GM21528 (cell line): ENCODE data around the gene MAMDC4.
A peak's percentile ranks its signal among the peaks of the same experiment; 100 is the strongest.
"Not testable (repeated sequence)": the region's sequence is repeated elsewhere in the genome, so short reads cannot be mapped to it uniquely, and the experiment has no call there.

Experiments
- ATAC-seq: cut with Tn5 transposase; IDR thresholded peaks from one replicate; pipeline ENCODE4 v1.9.1; 2021; ENCODE audit warnings: mild to moderate bottlenecking, moderate library complexity; ENCODE audit not compliant: unreplicated experiment, low FRiP score

MAMDC4 gene

DNA sequence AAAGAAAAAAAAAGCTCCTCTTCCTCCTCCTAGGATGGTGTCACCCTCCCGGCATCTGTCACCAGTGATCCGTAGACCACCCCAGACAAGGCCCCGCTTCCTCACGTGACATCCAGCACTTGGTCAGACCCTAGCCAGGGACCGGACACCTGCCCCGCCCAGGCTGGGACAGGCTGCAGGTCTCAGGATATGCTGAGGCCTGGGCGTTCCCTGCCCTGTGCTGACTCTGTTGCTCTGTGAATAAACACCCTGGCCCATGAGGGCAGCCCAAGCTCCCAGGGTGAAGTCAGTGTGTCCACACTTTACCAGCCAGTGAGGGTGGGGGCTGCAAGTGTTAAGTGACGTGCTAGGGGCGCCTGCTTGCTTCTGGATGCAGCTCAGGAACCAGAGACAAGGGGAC, 8.4 kb downstream of the MAMDC4 start:
- ATAC-seq: no peak

DNA sequence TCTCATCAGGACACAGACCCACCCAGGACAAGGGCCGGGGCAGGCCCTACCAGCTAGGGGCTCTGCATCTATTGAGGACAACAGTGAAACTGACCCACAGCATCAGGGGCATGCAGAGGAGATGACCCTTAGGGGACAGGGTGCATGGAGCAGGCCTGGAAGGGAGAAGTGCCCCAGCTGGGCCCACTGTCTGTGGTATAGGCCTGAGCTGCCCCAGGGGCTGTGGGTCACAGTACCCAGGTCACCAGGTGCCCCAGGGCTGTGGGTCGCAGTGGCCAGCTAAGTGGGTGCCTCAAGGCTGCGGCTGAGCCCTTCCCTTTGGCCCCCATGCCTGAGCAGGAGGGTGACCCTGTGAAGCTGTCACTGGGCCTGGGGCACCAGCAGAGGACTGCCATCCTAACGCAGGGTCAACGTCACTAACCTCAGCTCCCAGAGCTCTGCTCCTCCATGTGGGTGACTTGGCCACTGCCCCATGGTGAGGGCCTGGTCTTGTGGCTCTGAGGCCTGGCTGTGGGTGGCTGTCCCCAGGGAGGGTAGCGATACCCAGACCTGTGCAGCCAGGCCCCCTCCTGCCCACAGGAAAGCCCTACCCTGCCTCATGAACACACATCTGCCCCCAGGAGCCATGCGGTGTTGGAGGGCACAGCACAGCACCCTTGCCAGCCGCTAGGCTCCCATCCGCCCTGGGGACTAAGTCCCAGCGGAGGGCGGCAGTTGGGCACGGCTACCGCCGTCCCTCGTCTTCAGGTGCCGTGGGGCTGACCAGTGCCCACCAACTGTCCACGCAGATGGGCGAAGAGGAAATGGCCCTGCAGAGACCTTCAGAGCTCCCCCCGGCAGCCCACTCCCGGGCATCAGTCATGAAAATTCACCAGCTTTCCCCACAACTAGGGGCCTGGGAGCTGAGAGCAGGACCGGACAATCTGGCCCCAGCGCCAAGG, 9.1 kb downstream of the MAMDC4 start:
- ATAC-seq: no peak

DNA sequence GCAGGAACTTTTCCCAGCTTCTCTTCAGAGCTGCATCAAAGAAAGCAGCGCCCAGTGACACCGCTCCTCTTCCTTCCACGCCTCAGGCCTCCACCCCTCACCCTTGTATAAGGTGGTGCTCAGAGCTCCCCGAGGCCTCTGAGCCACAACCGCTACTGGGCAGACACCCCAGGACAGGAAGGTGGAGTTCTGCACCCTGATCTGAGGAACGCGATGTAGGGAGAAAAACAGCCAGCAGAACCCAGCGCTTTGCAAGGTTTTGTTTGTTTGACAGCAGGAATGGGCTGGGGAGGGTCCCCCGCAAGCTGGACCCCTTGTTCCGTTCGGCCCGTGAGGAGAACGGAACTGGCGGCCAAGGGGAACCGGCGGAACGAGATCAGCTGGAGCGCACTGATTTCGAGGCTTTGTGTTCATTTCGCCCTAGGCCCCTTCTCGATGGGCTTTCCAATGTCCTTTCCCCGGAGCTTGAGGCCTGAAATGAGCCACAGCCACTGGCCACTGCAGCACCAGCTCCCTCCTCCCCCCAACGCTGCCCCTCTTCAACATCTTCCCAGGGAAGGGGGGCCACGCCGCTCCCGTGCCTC, 9.8 kb downstream of the MAMDC4 start:
- ATAC-seq: no peak

DNA sequence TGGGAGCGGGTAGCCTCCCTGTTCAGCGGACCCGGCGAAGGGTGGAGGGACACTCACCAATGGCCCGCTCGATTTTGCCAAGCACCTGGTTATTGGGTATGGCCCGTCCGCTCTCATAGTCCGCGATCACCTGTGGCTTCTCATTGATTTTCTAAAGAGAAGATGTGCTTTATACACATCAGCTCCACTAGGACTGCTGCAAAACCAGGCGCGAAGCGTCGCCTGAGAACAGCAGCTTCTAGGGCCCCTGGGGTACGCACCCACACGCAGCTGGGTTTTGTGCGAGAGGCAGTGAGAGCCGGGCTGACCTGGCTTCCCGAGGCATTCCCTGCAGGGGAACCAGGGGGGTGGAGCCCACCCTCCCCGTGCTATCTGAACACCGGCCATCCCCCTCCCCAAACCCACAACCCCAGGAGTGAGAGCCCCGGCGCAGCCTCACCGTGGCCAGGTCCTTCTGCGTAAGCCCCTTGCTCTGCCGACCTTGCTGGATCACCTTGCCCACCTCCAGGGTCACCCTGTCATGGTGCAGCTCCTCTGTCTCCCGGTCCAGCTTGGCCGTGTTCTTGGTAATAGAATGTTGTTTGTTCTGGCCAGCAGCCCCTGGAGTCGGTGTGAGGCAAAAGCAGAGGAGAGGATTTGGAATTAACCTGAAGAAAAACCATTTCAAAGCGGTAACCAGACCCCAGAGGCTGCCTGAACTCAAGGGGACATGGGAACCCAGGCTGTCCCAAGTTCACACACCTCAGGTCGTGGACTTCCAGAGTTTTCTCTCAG, 10.9 kb downstream of the MAMDC4 start:
- no peak for ATAC-seq

DNA sequence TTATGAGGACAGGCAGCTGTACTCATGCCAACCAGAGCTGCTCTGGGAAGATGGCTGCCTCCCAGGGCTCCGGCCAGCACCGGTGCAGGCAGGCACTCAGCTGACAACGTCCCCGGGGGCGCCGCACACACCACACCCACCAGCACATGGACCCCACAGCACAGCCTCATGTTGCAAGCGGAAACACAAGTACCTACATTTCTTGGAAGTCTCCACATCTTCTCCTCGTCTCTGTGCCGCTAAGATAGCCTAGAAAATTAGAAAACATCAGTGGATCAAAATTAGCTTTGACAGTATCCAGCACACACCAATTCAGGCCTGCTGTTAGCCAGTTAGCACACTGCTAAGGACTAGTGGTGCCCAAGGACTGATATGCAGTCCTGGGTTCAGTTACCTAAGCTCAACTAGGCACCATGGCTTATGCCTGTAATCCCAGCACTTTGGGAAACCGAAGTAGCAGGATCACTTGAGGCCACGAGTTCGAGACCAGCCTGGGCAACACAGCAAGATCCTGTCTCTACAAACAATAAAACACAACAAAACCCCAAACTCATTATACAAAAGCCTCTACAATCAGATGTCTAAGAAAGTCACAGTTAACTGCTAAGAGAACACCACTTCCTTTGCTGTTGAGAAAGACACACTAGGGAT, 11.6 kb downstream of the MAMDC4 start:
- no peak for ATAC-seq

DNA sequence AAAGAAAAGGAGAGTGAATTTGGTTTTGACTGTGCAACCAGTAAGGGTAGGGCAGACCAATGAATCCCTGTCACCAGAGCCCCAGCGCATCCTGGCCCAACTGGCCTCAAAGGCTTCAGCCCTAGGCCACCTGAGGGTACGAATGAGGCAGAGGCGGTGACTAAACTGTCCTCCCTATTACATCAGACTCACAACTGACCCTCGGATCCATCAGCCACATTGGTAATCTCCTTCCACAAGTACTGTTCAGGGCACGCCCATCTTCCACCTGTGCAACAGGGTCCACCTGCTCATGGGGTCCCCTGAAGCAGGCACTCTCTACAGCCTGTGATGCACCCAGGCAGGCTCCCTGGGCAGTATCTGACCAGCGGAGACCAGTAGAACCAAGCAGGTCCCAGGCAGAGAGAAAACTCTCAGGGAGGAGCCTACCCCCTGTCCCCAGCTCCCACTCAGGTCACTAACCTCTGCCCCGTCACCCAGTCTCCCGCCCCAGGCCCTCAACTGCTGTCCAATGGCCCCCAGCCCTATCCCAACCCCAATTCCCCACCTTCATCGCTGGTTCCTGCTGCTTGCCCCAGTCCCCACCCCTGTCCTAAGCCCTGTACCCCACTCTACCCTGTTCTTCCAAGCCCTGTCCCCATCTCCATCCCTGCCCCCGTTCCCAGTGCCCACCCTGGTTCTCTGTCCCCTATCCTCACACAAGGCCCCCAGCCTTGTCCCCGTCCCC, 13.1 kb downstream of the MAMDC4 start:
- ATAC-seq: no peak

DNA sequence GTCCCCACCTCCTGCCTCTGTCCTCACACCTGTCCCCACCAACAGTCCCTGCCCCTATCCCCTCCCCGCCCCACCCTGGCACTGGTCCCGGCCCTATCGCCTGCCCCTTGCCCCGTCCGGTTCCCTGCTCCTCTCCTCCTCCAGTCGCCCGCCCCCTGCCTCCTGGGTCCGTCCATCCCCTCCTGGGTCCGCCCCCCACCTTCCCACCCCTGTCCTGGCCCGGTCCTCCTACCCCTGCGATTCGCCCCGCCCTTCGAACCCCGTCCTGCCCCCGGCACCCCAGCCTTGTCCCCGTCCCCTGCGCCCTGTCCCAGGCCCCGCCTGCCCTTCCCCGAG, 13.6 kb downstream of the MAMDC4 start:
- ATAC-seq: no peak

DNA sequence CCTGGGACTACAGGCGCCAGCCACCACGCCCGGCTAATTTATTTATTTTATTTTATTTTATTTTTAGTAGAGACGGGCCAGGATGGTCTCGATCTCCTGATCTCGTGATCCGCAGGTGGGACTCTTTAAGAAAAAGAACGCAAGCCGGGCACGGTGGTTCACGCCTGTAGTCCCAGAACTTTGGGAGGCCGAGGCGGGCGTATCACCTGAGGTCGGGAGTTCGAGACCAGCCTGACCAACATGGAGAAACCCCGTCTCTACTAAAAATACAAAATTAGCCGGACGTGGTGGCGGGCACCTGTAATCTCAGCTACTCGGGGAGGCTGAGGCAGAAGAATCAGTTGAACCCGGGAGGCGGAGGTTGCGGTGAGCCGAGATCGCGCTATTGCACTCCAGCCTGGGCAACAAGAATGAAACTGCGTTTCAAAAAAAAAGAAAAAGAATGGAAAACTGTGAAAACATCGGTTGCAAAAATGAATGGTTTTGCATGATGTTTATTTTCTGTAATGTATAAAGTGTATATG, 14.8 kb downstream of the MAMDC4 start:
- not testable (repeated sequence) for ATAC-seq

DNA sequence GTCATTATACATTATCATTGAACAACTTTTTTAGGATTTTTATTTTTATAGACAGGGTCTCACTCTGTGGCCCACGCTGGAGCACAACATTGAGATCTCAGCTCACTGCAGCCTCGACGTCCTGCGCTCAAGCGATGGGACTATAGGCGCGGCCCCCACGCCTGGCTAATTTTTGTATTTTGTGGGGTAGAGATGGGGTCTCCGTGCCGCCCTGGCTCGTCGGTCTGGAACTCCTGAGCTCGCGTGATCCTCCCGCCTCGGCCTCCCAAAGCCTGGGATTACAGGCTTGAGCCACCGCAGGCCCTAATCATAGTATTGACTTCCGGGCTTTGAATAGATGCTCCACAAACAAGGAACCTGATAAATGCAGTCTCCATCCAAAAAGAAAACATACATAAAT, 15.3 kb downstream of the MAMDC4 start:
- no peak for ATAC-seq

DNA sequence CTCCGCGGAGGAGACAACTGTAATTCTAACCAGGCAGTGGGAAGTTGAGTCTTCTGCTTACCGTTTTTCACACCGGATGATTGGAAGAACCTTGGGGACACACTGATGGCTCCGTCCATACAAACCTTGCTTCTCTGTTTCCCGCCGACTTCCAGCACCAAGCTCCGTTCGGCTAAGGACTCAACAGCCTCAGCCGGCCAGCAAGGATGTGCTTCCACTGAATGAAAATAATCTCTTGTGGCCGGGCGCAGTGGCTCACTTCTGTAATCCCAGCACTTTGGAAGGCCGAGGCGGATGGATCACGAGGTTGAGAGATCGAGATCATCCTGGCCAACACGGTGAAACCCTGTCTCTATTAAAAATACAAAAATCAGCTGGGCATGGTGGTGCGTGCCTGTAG, 15.8 kb downstream of the MAMDC4 start:
- ATAC-seq: no peak

DNA sequence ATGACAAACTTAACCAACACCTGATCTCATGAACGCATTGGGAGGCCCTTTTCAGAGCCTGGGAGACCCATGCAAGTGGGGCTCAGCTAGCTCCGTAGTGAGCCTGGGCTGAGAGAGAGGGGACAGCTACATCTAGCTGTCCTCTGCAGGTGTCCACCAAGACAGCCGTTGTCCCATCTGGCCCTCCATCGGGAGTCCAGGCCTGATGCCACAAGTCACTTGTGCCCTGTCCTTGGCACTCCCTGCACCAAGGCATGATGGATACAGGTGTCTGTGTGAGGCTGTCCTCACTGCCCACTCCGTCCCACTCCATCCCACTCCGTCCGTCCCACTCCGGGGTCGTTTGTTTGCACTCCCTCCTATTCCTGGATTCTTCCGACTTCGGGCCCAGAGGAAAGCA, 16.5 kb downstream of the MAMDC4 start:
- no peak for ATAC-seq

DNA sequence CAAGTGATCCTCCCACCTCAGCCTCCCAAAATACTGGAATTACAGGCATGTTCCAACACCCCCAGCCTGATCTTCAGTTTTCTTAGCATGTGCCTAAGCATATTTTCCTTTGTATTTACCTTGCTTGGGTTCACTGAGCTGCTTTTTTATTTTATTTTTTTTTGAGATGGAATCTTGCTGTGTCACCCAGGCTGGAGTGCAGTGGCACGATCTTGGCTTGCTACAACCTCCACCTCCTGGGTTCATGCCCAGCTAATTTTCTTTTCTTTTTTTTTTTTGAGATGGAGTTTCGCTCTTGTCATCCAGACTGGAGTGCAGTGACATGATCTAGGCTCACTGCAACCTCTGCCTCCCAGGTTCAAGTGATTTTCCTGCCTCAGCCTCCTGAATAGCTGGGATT, 17.5 kb downstream of the MAMDC4 start:
- not testable (repeated sequence) for ATAC-seq

DNA sequence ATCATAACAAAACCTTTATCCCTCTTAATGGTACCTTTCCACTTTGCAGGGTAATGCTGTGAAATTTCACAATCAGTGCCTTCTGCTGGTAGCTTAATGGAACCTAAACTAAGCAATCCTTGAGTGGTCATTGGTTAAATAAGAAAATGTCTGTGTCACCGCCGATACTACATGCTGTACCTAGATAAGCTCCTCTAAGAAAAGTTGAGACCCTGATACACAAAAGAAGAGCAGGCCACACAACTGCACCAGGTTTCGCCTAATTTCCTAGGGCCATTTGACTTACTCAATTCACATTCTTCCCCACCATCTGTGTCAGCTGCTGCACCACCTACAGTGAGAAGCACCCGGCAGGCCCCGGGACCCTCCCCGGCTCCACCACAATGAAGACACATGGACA, 23.0 kb downstream of the MAMDC4 start:
- ATAC-seq: no peak

DNA sequence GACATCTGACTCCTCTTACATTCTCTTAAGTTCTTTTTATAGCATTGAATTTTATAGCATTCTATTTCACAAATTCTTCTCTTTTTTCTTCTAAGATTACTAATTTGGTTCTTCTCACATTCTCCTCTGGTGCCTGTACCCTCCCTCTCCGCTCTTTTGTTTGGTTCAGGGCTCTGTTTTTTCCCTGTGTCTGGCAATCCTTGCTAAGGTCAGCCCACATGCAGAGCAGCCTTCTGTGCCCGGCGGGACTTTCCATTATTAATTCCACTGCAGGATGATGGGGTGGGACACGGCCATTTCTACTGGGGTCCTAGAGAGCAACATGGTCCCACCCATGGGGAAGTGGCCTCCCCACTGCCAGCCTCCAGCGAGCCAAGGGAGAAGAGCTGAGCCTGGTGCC, 24.3 kb downstream of the MAMDC4 start:
- ATAC-seq: no peak

DNA sequence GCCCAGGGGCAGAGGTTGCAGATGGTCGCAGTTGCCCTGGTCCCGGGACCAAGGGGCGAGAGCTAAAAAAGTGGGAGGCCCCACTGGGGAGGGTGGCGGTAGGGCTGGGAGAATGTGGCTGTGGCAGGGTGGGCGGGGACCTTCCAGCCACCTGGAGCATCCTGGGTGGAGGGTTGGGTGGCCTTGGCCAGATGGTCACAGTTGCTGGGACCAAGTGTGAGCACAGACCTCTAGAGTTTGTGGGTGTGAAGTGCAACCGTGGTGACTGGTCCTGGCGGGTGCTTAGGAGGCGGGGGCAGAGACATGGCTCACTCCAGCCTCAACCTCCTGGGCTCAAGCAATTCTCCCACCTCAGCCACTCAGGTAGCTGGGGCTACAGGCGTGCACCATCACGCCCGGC, 28.5 kb downstream of the MAMDC4 start:
- no peak for ATAC-seq

DNA sequence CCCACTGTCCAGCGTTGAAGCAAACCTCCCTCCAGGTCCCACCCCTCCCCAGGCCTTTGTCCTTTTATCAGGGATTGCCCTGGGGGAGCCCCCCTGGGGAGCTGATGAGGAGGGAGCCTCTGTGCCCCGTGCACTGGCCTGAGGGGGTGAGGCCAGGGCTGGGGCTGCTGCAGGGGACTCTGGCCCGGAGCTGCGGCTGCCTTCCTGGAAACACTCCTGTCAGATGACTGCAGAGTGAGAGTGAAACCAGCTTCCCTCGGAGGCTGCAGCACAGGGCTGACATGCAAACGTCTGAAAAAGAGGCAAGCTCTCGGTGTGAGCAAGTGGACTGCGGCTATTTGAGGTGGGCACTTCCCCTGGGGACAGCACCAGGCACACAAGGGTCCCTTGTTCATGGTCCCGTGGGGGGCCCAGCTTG, 29.6 kb downstream of the MAMDC4 start:
- no peak for ATAC-seq

DNA sequence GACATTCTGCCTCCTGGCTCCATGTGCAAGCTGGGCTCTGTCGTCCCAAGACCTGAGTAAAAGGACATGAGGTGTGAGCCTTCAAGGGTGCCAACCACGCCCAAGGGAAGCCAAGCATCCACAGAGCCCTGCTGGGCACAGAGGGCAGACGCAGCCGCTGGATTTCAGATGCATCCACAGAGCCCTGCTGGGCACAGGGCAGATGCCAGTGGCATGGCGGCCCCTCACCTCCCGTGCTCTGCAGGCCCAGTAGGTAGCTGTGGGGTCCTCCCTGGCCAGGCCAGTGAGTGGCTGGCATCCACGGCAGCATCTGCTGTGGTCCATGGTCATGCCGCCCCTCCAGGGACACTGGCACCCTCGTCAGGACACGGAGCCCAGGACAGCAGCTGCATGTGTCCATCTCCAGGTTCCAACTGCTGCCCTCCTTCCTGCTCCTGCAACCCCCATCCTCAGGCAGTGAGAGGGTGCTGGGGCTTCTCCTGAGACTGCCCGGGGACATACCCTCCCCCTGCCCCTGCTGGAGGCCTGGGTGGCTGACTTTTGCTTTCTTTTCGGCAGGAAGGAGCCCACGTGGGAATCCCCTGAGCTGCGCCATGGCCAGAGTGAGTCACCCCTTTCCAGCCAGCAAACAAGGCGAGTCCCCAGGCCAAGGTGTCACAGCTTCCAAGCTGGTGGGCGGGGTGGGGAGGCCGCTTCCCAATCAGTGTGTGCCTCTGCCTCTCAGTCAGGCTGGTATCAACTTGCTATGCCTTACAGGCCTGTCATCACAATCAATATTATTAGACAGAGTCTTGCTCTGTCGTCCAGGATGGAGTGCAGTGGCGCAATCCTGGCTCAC, 30.2 kb downstream of the MAMDC4 start:
- peak; percentile 33 for ATAC-seq

DNA sequence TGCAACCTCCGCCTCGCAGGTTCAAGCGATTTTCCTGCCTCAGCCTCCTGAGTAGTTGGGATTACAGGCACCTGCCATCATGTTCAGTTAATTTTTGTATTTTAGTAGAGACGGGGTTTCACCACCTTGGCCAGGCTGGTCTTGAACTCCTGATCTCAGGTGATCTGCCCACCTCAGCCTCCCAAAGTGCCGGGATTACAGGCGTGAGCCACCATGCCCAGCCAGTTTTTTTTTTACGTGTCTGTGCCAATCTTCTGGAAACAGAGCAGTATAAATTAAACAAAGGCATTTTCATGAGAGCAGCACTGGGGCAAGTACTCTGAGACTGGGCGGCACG, 30.8 kb downstream of the MAMDC4 start:
- ATAC-seq: not testable (repeated sequence)

DNA sequence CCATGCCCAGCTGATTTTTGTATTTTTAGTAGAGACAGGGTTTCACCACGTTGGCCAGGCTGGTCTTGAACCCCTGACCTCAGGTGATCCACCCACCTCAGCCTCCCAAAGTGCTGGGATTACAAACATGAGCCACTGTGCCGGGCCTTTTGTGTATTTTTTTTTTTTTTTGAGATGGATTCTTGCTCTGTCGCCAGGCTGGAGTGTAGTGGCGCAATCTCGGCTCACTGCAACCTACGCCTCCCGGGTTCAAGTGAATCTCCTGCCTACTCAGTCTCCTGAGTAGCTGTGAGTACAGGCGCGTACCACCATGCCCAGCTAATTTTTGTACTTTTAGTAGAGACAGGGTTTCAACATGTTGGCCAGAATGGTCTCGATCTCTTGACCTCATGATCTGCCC, 31.5 kb downstream of the MAMDC4 start:
- not testable (repeated sequence) for ATAC-seq
